ENCODE measurements around the gene ZNRF4.

DNA sequence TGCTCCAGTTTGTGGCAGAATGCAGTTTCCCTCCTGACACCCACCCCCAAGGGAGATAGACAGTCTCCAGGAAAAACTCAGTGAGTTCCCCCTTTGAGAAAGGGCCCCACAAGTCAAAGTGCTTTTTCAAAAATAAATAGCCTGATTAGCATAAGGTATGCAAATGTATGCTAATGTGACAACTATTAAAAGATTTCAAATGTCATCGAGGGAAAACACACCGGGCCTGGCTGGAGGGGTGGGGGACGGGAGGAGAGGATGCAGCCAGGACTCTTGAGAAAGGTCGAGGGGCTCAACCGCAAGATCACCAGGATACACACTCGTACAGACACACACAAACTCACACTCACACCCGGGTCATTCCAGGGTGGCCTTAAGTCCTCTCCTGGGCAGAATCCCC lies 34.3 kb upstream of the ZNRF4 start:
- no peak for TF ChIP-seq EZH2 (IDR thresholded peaks at IDR 0.05)
- no peak for TF ChIP-seq POLR2AphosphoS5 (IDR thresholded peaks at IDR 0.05; ENCODE audit: borderline replicate concordance, low read depth, low read length)
